MM.1S (cell line): ENCODE data around the gene PSD.

Experiments used
- DNase-seq: peaks from one replicate; pipeline ENCODE4 v3.0.0-alpha.2; 2015
- H2AFZ ChIP-seq: fragments of 300-600 bp; sonication (generic); 2 replicates; pipeline ENCODE4 v1.6.0; 2016; ENCODE audit warnings: antibody characterized with exemption, low read length
- H3F3A ChIP-seq: fragments of 300-600 bp; sonication (generic); 2 replicates; pipeline ENCODE4 v1.6.1; 2016; ENCODE audit warnings: mild to moderate bottlenecking, antibody characterized with exemption, low read length, moderate library complexity, mixed read lengths; ENCODE audit not compliant: insufficient read depth
- H3K27ac ChIP-seq: fragments of 300-600 bp; sonication (generic); 2 replicates; pipeline ENCODE4 v1.5.1; 2016; ENCODE audit warnings: mild to moderate bottlenecking, low read length
- H3K27me3 ChIP-seq: fragments of 300-600 bp; sonication (generic); replicated peaks from 2 replicates; pipeline ENCODE4 v1.6.0; 2016; ENCODE audit warnings: low read length; ENCODE audit not compliant: insufficient read depth
- H3K36me3 ChIP-seq: fragments of 300-600 bp; sonication (generic); replicated peaks from 2 replicates; pipeline ENCODE4 v1.6.1; 2016; ENCODE audit warnings: mild to moderate bottlenecking, low read length, mixed read lengths; ENCODE audit not compliant: insufficient read depth
- H3K4me1 ChIP-seq: fragments of 300-600 bp; sonication (generic); 2 replicates; pipeline ENCODE4 v1.6.1; 2016; ENCODE audit warnings: low read length, mixed read lengths
- H3K4me2 ChIP-seq: fragments of 300-600 bp; sonication (generic); 2 replicates; pipeline ENCODE4 v1.6.0; 2016; ENCODE audit warnings: low read depth, low read length
- H3K4me3 ChIP-seq: fragments of 300-600 bp; sonication (generic); 2 replicates; pipeline ENCODE4 v1.5.1; 2016; ENCODE audit warnings: low read length, mixed read lengths
- H3K79me2 ChIP-seq: fragments of 300-600 bp; sonication (generic); 2 replicates; pipeline ENCODE4 v1.6.1; 2016; ENCODE audit warnings: mixed run types, low read length, mixed read lengths
- H3K9ac ChIP-seq: fragments of 300-600 bp; sonication (generic); 2 replicates; pipeline ENCODE4 v1.6.1; 2016; ENCODE audit warnings: low read length, mixed read lengths
- H3K9me2 ChIP-seq: fragments of 300-600 bp; sonication (generic); replicated peaks from 2 replicates; pipeline ENCODE4 v1.6.1; 2016; ENCODE audit warnings: mild to moderate bottlenecking, low read length, mixed read lengths; ENCODE audit not compliant: insufficient read depth
- H3K9me3 ChIP-seq: fragments of 300-600 bp; sonication (generic); replicated peaks from 2 replicates; pipeline ENCODE4 v1.6.1; 2016; ENCODE audit warnings: mild to moderate bottlenecking, low read length, mixed read lengths; ENCODE audit not compliant: insufficient read depth
- H4K20me1 ChIP-seq: fragments of 300-600 bp; sonication (generic); 2 replicates; pipeline ENCODE4 v1.6.1; 2016; ENCODE audit warnings: mild to moderate bottlenecking, low read length, moderate library complexity, mixed read lengths; ENCODE audit not compliant: insufficient read depth
- EZH2 ChIP-seq: fragments of 300-600 bp; sonication (generic); optimal IDR thresholded peaks from 2 replicates; pipeline ENCODE3; 2017; ENCODE audit warnings: low read depth, mild to moderate bottlenecking, antibody characterized with exemption, low read length, mixed read lengths
- EZH2phosphoT487 ChIP-seq: fragments of 300-600 bp; sonication (generic); IDR thresholded peaks from 2 replicates; pipeline ENCODE4 v1.6.1; 2018; ENCODE audit warnings: antibody characterized with exemption, low read length
- TF ChIP-seq, protein P1 (sequence below): fragments of 300-600 bp; sonication (generic); IDR thresholded peaks from 2 replicates; pipeline ENCODE4 v1.5.1; 2016; ENCODE audit warnings: antibody characterized with exemption, low read length, mixed read lengths

PSD gene

GRCh38 chr10:102461187-102462054 lies 42.8 kb upstream of the PSD start:
- Histone ChIP-seq H3K9ac (peak overlapping the region; percentile 53; the same call in 1 of the 2 replicates), H3K9me2 (no peaks in the 10 kb centered on the region), H4K20me1 (no peaks in the 10 kb centered on the region), H3K27me3 (no peaks in the 10 kb centered on the region), H3K9me3 (no peaks in the 10 kb centered on the region), H3K36me3 (no peaks in the 10 kb centered on the region), H3K4me1 (peaks cover 14% of the 10 kb centered on the region), H3K79me2 (no peaks in the 10 kb centered on the region), H3F3A (no peaks in the 10 kb centered on the region), H3K27ac (no peak overlapping the region), H2AFZ (peak overlapping the region; percentile 98), H3K4me2 (peak overlapping the region; percentile 96), H3K4me3 (peak overlapping the region; percentile 72)
- peak; percentile 95 for DNase-seq
- TF ChIP-seq, protein P1, sequence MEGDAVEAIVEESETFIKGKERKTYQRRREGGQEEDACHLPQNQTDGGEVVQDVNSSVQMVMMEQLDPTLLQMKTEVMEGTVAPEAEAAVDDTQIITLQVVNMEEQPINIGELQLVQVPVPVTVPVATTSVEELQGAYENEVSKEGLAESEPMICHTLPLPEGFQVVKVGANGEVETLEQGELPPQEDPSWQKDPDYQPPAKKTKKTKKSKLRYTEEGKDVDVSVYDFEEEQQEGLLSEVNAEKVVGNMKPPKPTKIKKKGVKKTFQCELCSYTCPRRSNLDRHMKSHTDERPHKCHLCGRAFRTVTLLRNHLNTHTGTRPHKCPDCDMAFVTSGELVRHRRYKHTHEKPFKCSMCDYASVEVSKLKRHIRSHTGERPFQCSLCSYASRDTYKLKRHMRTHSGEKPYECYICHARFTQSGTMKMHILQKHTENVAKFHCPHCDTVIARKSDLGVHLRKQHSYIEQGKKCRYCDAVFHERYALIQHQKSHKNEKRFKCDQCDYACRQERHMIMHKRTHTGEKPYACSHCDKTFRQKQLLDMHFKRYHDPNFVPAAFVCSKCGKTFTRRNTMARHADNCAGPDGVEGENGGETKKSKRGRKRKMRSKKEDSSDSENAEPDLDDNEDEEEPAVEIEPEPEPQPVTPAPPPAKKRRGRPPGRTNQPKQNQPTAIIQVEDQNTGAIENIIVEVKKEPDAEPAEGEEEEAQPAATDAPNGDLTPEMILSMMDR, result no peak
- no peak for TF ChIP-seq EZH2
- no peak for TF ChIP-seq EZH2phosphoT487

DNA sequence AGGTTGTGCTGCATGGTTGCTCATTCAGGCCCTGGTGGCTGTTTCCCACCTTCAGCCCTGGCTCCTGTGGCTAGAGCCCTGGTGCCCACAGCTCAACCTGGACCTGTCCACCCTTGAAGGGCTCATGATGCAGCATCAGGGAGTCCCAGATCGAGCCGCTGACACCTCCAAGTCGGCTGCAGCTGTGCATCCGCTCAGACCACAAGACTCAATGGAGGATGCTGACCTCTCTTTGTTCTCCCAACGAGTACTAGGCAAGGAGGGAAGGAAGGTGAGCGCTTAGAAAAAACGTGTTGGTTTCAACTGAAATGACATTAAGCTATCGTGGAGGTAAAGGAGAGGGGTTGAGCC lies 42.2 kb upstream of the PSD start:
- no peaks in the 10 kb centered on the region for H3K36me3 ChIP-seq
- H3K4me2 ChIP-seq, result peak overlapping the region; percentile 96
- peaks cover 14% of the 10 kb centered on the region for H3K4me1 ChIP-seq
- H3K9me2 ChIP-seq, result no peaks in the 10 kb centered on the region
- peak overlapping the region; percentile 46; the same call in 1 of the 2 replicates for H3K9ac ChIP-seq
- no peak for DNase-seq
- no peaks in the 10 kb centered on the region for H3K9me3 ChIP-seq
- H3F3A ChIP-seq, result peaks cover 3% of the 10 kb centered on the region; the same call in 1 of the 2 replicates
- H2AFZ ChIP-seq, result peak overlapping the region; percentile 98
- peak overlapping the region; percentile 72 for H3K4me3 ChIP-seq
- H3K27me3 ChIP-seq, result no peaks in the 10 kb centered on the region
- H3K27ac ChIP-seq, result no peak overlapping the region
- no peak for TF ChIP-seq EZH2
- no peak for TF ChIP-seq EZH2phosphoT487
- TF ChIP-seq, protein P1, result no peak
- H4K20me1 ChIP-seq, result no peaks in the 10 kb centered on the region
- H3K79me2 ChIP-seq, result no peaks in the 10 kb centered on the region

GRCh38 chr10:102458656-102459055 lies 40.1 kb upstream of the PSD start:
- Histone ChIP-seq H2AFZ (no peak overlapping the region), H4K20me1 (no peaks in the 10 kb centered on the region), H3K4me1 (peaks cover 14% of the 10 kb centered on the region), H3K9ac (no peak overlapping the region), H3K9me3 (no peaks in the 10 kb centered on the region), H3F3A (peaks cover 3% of the 10 kb centered on the region; the same call in 1 of the 2 replicates), H3K4me2 (no peak overlapping the region), H3K27me3 (no peaks in the 10 kb centered on the region), H3K36me3 (no peaks in the 10 kb centered on the region), H3K9me2 (no peaks in the 10 kb centered on the region), H3K4me3 (no peak overlapping the region), H3K79me2 (no peaks in the 10 kb centered on the region), H3K27ac (no peak overlapping the region)
- TF ChIP-seq, protein P1, result no peak
- TF ChIP-seq EZH2phosphoT487 (no peak), EZH2 (no peak)
- DNase-seq, result no peak
